H1 (cell line): Measurements from ENCODE around the gene NFASC. TPM values are rescaled to one million over a fixed set of nuclear protein-coding genes. Genes with fewer than 3 reads are reported as not detected.

Experiments
- CHD1 ChIP-seq: IDR thresholded peaks from 2 replicates; pipeline ENCODE4 v1.6.1; 2012; ENCODE audit warnings: low read depth, low read length, improper control_type of control experiment
- CTCF ChIP-seq, 3 experiments: IDR thresholded peaks; 1 replicate in 2 of 3; 2 replicates in 1 of 3; pipeline versions ENCODE4 v1.5.1 to v1.6.1; 2011; ENCODE audit warnings: low read length in 3 of 3, mild to moderate bottlenecking in 3 of 3, inconsistent platforms in 2 of 3, low read depth in 1 of 3, moderate library complexity in 1 of 3; ENCODE audit not compliant: insufficient read depth in 1 of 3; ENCODE audit errors: control extremely low read depth in 1 of 3
- TEAD4 ChIP-seq: IDR thresholded peaks from 2 replicates; pipeline ENCODE4 v1.6.1; 2012; ENCODE audit warnings: low read depth, low read length, inconsistent platforms, mixed read lengths
- polyA plus RNA-seq, 7 experiments: library from polyadenylated mRNA; depleted of rRNA in 3 of 7; stranded (reverse) in 5 of 7; unstranded in 2 of 7; fragments of >200 nt in 5 of 7; fragments of 200-250 nt in 2 of 7; gene quantifications; 1 replicate in 5 of 7; 2 replicates in 1 of 7; 4 replicates in 1 of 7; pipeline versions ENCODE4 v1.2.1 to v1.2.3, GENCODE V29; 2011 to 2013; ENCODE audit warnings: missing spikeins in 2 of 7, mixed read lengths in 2 of 7
- total RNA-seq: library from RNA; stranded (reverse); fragmentation: NEBNext Ultra II Directional; extraction: Animal tissue kit (Norgen Biotek cat#: 25700); gene quantifications from 2 replicates; pipeline ENCODE4 v1.2.1, GENCODE V29; 2021
- TF ChIP-seq, protein P1 (sequence below): fragments of 300-600 bp; sonication (generic); IDR thresholded peaks from 2 replicates; pipeline ENCODE4 v1.7.1; 2012; ENCODE audit warnings: low read length, moderate library complexity, mild to moderate bottlenecking, inconsistent platforms; ENCODE audit not compliant: insufficient replicate concordance

NFASC gene
- total and polyA plus RNA-seq, 2 of the 8 experiments (the other 6 are each of a cell fraction or from before 2014, with no cell fraction given), result 5.0 to 15.2 TPM

DNA sequence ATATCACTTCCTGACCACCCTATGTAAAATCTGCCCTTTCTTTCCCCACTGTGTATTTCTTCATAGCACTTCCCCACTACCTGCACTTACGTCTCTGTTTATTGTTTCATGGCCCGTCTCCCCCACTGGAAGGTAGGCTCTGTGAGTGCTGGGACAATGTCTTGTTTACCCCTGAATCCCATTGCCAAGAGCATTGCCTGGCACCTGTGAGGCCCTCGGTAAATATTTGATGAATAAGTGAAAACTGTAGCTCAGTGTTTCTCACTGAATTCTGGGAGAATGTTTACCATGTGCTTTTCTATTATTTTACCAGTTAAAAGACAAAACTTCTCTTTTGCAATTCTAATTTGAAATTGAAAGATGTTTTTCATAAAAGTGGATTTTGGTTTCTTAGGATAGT lies 11.8 kb downstream of the NFASC start (continued):
- no peak for TF ChIP-seq CTCF (IDR thresholded peaks at IDR 0.05; ENCODE audit: control extremely low read depth in 1 of 3, insufficient read depth in 1 of 3, low read depth in 1 of 3, low read length in 3 of 3)
- TF ChIP-seq, protein P1, sequence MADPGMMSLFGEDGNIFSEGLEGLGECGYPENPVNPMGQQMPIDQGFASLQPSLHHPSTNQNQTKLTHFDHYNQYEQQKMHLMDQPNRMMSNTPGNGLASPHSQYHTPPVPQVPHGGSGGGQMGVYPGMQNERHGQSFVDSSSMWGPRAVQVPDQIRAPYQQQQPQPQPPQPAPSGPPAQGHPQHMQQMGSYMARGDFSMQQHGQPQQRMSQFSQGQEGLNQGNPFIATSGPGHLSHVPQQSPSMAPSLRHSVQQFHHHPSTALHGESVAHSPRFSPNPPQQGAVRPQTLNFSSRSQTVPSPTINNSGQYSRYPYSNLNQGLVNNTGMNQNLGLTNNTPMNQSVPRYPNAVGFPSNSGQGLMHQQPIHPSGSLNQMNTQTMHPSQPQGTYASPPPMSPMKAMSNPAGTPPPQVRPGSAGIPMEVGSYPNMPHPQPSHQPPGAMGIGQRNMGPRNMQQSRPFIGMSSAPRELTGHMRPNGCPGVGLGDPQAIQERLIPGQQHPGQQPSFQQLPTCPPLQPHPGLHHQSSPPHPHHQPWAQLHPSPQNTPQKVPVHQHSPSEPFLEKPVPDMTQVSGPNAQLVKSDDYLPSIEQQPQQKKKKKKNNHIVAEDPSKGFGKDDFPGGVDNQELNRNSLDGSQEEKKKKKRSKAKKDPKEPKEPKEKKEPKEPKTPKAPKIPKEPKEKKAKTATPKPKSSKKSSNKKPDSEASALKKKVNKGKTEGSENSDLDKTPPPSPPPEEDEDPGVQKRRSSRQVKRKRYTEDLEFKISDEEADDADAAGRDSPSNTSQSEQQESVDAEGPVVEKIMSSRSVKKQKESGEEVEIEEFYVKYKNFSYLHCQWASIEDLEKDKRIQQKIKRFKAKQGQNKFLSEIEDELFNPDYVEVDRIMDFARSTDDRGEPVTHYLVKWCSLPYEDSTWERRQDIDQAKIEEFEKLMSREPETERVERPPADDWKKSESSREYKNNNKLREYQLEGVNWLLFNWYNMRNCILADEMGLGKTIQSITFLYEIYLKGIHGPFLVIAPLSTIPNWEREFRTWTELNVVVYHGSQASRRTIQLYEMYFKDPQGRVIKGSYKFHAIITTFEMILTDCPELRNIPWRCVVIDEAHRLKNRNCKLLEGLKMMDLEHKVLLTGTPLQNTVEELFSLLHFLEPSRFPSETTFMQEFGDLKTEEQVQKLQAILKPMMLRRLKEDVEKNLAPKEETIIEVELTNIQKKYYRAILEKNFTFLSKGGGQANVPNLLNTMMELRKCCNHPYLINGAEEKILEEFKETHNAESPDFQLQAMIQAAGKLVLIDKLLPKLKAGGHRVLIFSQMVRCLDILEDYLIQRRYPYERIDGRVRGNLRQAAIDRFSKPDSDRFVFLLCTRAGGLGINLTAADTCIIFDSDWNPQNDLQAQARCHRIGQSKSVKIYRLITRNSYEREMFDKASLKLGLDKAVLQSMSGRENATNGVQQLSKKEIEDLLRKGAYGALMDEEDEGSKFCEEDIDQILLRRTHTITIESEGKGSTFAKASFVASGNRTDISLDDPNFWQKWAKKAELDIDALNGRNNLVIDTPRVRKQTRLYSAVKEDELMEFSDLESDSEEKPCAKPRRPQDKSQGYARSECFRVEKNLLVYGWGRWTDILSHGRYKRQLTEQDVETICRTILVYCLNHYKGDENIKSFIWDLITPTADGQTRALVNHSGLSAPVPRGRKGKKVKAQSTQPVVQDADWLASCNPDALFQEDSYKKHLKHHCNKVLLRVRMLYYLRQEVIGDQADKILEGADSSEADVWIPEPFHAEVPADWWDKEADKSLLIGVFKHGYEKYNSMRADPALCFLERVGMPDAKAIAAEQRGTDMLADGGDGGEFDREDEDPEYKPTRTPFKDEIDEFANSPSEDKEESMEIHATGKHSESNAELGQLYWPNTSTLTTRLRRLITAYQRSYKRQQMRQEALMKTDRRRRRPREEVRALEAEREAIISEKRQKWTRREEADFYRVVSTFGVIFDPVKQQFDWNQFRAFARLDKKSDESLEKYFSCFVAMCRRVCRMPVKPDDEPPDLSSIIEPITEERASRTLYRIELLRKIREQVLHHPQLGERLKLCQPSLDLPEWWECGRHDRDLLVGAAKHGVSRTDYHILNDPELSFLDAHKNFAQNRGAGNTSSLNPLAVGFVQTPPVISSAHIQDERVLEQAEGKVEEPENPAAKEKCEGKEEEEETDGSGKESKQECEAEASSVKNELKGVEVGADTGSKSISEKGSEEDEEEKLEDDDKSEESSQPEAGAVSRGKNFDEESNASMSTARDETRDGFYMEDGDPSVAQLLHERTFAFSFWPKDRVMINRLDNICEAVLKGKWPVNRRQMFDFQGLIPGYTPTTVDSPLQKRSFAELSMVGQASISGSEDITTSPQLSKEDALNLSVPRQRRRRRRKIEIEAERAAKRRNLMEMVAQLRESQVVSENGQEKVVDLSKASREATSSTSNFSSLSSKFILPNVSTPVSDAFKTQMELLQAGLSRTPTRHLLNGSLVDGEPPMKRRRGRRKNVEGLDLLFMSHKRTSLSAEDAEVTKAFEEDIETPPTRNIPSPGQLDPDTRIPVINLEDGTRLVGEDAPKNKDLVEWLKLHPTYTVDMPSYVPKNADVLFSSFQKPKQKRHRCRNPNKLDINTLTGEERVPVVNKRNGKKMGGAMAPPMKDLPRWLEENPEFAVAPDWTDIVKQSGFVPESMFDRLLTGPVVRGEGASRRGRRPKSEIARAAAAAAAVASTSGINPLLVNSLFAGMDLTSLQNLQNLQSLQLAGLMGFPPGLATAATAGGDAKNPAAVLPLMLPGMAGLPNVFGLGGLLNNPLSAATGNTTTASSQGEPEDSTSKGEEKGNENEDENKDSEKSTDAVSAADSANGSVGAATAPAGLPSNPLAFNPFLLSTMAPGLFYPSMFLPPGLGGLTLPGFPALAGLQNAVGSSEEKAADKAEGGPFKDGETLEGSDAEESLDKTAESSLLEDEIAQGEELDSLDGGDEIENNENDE, result no peak
- no peak for TF ChIP-seq CHD1
- no peak for TF ChIP-seq TEAD4
